ENCODE results near the gene BRSK2. TPM values are rescaled to one million over a fixed set of nuclear protein-coding genes. Genes with fewer than 3 reads are reported as not detected.

BRSK2 gene
- total and polyA plus RNA-seq, 2 donors (not counting 1 experiment from before 2014, with no cell fraction given) = 0.11 to 0.33 TPM

GRCh38 chr11:1487851-1488574 is 98.3 kb downstream of the BRSK2 start:
- TF ChIP-seq EZH2 (IDR thresholded peaks at IDR 0.05; ENCODE audit: low read length, missing control alignments) = no peak
- TF ChIP-seq, protein P1, sequence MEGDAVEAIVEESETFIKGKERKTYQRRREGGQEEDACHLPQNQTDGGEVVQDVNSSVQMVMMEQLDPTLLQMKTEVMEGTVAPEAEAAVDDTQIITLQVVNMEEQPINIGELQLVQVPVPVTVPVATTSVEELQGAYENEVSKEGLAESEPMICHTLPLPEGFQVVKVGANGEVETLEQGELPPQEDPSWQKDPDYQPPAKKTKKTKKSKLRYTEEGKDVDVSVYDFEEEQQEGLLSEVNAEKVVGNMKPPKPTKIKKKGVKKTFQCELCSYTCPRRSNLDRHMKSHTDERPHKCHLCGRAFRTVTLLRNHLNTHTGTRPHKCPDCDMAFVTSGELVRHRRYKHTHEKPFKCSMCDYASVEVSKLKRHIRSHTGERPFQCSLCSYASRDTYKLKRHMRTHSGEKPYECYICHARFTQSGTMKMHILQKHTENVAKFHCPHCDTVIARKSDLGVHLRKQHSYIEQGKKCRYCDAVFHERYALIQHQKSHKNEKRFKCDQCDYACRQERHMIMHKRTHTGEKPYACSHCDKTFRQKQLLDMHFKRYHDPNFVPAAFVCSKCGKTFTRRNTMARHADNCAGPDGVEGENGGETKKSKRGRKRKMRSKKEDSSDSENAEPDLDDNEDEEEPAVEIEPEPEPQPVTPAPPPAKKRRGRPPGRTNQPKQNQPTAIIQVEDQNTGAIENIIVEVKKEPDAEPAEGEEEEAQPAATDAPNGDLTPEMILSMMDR (conservative IDR thresholded peaks at IDR 0.05 in 1 of 2, IDR thresholded peaks at IDR 0.05 in 1 of 2; ENCODE audit: low read depth in 1 of 2, low read length in 2 of 2) = no peak
- H3K9me3 ChIP-seq (ENCODE audit: control insufficient read depth, insufficient read depth, low read depth, low read length) = no peaks in the 10 kb centered on the region
- H3K79me2 ChIP-seq (ENCODE audit: control insufficient read depth, insufficient read depth, low read length) = peaks cover 4% of the 10 kb centered on the region
- no peaks in the 10 kb centered on the region for H3K36me3 ChIP-seq (ENCODE audit: control insufficient read depth, insufficient read depth, low read length)
- H3K27ac ChIP-seq (ENCODE audit: insufficient read depth, low read length) = no peak overlapping the region
- H4K20me1 ChIP-seq (ENCODE audit: control insufficient read depth, extremely low read depth, insufficient read depth, low read length) = peaks cover 3% of the 10 kb centered on the region
- H3K4me3 ChIP-seq (replicated peaks in 1 of 4; ENCODE audit: control extremely low read depth in 1 of 4, insufficient read depth in 1 of 4, low read depth in 3 of 4, low read length in 4 of 4) = no peak overlapping the region
- H3K27me3 ChIP-seq (ENCODE audit: control insufficient read depth, insufficient read depth, low read length) = no peaks in the 10 kb centered on the region
- no peak overlapping the region for H3K4me2 ChIP-seq (ENCODE audit: extremely low read depth, insufficient read depth, low read length)
- no peak overlapping the region for H2AFZ ChIP-seq (ENCODE audit: low read length)
- no peaks in the 10 kb centered on the region for H3K4me1 ChIP-seq (ENCODE audit: control insufficient read depth, extremely low read depth, insufficient read depth, low read length)
- DNase-seq (ENCODE audit: low read depth in 2 of 2) = no peak
- H3K9ac ChIP-seq (ENCODE audit: insufficient read depth, low read length) = no peak overlapping the region

GRCh38 chr11:1488575-1489180 is 98.9 kb downstream of the BRSK2 start:
- no peaks in the 10 kb centered on the region for H3K9me3 ChIP-seq (ENCODE audit: control insufficient read depth, insufficient read depth, low read depth, low read length)
- no peak overlapping the region for H3K4me3 ChIP-seq (replicated peaks in 1 of 4; ENCODE audit: control extremely low read depth in 1 of 4, insufficient read depth in 1 of 4, low read depth in 3 of 4, low read length in 4 of 4)
- TF ChIP-seq EZH2 (IDR thresholded peaks at IDR 0.05; ENCODE audit: low read length, missing control alignments) = no peak
- TF ChIP-seq, protein P1 (conservative IDR thresholded peaks at IDR 0.05 in 1 of 2, IDR thresholded peaks at IDR 0.05 in 1 of 2; ENCODE audit: low read depth in 1 of 2, low read length in 2 of 2) = no peak
- no peaks in the 10 kb centered on the region for H3K4me1 ChIP-seq (ENCODE audit: control insufficient read depth, extremely low read depth, insufficient read depth, low read length)
- no peak overlapping the region for H3K27ac ChIP-seq (ENCODE audit: insufficient read depth, low read length)
- H3K36me3 ChIP-seq (ENCODE audit: control insufficient read depth, insufficient read depth, low read length) = no peaks in the 10 kb centered on the region
- peaks cover 3% of the 10 kb centered on the region for H4K20me1 ChIP-seq (ENCODE audit: control insufficient read depth, extremely low read depth, insufficient read depth, low read length)
- H3K79me2 ChIP-seq (ENCODE audit: control insufficient read depth, insufficient read depth, low read length) = peaks cover 4% of the 10 kb centered on the region
- no peak overlapping the region for H2AFZ ChIP-seq (ENCODE audit: low read length)
- no peak overlapping the region for H3K9ac ChIP-seq (ENCODE audit: insufficient read depth, low read length)
- H3K27me3 ChIP-seq (ENCODE audit: control insufficient read depth, insufficient read depth, low read length) = no peaks in the 10 kb centered on the region
- no peak for DNase-seq (ENCODE audit: low read depth in 2 of 2)
- no peak overlapping the region for H3K4me2 ChIP-seq (ENCODE audit: extremely low read depth, insufficient read depth, low read length)

DNA sequence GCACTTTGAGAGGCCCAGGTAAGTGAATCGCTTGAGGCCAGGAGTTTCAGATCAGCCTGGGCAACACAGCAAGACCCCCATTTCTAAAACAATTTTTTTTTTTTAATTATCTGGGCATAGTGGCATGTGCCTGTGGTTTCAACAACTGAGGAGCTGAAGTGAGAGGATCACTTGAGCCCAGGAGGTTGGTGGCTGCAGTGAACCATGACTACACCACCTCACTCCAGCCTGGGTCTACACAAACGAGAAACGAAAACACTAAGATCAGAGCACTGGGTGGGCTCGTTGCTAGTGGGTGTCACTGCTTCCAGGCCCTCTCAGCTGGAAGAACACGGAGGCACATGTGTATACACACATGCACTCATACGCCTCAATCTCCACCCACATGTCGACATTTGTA is 100.9 kb downstream of the BRSK2 start:
- TF ChIP-seq, protein P1 (conservative IDR thresholded peaks at IDR 0.05 in 1 of 2, IDR thresholded peaks at IDR 0.05 in 1 of 2; ENCODE audit: low read depth in 1 of 2, low read length in 2 of 2) = no peak
- TF ChIP-seq EZH2 (IDR thresholded peaks at IDR 0.05; ENCODE audit: low read length, missing control alignments) = no peak
- no peaks in the 10 kb centered on the region for H3K27me3 ChIP-seq (ENCODE audit: control insufficient read depth, insufficient read depth, low read length)
- peaks cover 3% of the 10 kb centered on the region for H4K20me1 ChIP-seq (ENCODE audit: control insufficient read depth, extremely low read depth, insufficient read depth, low read length)
- DNase-seq (ENCODE audit: low read depth in 2 of 2) = no peak
- H3K36me3 ChIP-seq (ENCODE audit: control insufficient read depth, insufficient read depth, low read length) = no peaks in the 10 kb centered on the region
- H3K27ac ChIP-seq (ENCODE audit: insufficient read depth, low read length) = no peak overlapping the region
- H3K4me3 ChIP-seq (replicated peaks in 1 of 4; ENCODE audit: control extremely low read depth in 1 of 4, insufficient read depth in 1 of 4, low read depth in 3 of 4, low read length in 4 of 4) = no peak overlapping the region
- H2AFZ ChIP-seq (ENCODE audit: low read length) = no peak overlapping the region
- no peak overlapping the region for H3K9ac ChIP-seq (ENCODE audit: insufficient read depth, low read length)
- peaks cover 4% of the 10 kb centered on the region for H3K79me2 ChIP-seq (ENCODE audit: control insufficient read depth, insufficient read depth, low read length)
- no peaks in the 10 kb centered on the region for H3K9me3 ChIP-seq (ENCODE audit: control insufficient read depth, insufficient read depth, low read depth, low read length)
- H3K4me2 ChIP-seq (ENCODE audit: extremely low read depth, insufficient read depth, low read length) = no peak overlapping the region
- H3K4me1 ChIP-seq (ENCODE audit: control insufficient read depth, extremely low read depth, insufficient read depth, low read length) = no peaks in the 10 kb centered on the region
